ENCODE data around the gene EPHB6.

The EPHB6 gene

DNA sequence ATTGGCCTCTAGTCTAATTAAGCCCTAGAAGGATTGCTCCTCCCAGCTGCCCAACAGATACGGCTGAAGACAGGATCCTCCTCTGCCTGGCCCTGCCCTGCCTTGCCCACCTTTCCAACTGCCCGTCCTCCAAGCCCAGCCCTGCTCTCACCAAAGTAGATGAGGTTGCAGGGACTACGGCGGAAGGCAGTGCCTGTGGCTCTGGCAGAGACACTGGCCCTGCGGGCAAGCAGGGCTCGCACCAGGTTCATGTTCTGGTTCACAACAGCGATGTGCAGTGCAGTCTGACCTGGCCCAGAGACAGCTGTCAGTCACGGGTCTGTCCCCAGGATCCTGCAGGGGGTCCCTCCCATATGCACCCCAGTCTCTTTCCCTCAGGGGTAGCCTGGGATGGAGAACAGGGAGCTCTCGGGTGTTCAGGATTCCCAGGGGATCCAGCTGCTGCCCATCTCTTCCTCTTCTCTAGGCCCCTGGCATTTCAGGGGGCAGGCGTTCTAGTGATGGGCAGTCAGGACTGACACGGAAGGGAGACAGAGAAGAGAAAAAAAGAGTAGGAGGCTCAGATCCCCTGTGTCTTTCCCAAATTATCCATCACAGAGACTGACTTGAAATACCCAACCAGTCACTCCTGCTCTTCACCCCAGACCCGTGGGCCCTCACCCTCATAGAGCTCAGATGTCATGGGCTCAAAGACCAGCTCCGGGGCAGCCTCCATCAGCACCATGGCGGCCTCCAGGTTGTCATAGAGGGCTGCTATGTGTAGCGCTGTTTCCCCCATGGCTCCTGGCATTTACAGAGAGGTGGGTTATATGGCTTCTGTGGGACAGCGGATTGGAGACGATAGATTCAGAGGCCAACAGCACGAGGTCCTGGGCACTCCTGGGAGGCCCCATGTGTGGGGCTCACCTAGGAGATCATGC, 22.4 kb downstream of the EPHB6 start:
- DNase-seq (ENCODE audit: low read depth): no peak

DNA sequence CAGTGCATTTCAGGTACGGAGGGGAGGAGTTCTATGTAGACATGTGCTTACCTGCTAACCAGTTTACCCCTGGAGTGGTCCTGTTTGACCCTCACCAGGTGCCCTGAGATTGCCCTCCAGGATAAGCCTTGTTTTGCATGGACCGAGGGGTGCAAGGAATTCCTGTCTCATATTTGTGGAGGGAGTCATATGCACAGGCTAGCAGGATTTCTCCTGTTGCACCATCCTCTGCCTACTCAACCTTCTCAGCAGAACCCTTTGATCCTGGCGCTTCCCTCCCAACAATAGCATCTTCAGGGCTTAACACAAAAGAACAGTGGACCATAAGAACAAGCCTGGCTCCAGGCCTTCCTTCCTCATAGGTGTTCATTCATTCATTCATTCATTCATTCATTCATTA, 23.4 kb downstream of the EPHB6 start:
- DNase-seq (ENCODE audit: low read depth): no peak

- DNase-seq (ENCODE audit: low read depth): no peak
These were observed 24.2 kb downstream of the EPHB6 start for GRCh38 chr7:142879060-142879459.

DNA sequence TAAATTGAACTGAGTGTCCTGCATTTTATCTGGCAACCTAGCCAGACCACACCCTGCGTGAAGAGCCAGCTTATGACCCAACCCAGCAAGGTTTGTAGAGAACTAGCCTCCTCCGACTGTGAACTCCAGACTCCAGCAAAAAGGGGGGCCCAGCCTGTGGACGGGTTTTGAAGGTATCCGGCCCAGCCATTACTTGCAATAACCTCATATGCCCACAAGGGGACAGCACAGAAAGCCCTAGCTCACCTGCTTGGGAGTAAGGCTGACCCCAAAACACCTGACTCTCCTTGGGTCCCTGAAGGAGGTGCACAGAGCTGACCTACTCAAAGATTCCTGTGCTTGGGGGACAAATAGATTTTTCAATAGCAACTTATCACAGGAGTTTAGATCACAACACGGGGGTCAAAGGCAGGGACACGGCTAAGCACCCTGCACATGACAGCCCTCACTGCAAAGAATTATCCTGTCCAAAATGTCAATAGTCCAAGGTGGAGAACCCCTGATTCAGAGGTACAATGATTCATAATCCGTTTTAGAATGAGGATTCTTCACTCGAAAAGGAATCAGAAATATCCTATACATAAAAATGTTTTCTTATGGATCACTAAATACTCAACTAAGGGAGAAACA, 26.1 kb downstream of the EPHB6 start:
- DNase-seq (ENCODE audit: low read depth): no peak

DNA sequence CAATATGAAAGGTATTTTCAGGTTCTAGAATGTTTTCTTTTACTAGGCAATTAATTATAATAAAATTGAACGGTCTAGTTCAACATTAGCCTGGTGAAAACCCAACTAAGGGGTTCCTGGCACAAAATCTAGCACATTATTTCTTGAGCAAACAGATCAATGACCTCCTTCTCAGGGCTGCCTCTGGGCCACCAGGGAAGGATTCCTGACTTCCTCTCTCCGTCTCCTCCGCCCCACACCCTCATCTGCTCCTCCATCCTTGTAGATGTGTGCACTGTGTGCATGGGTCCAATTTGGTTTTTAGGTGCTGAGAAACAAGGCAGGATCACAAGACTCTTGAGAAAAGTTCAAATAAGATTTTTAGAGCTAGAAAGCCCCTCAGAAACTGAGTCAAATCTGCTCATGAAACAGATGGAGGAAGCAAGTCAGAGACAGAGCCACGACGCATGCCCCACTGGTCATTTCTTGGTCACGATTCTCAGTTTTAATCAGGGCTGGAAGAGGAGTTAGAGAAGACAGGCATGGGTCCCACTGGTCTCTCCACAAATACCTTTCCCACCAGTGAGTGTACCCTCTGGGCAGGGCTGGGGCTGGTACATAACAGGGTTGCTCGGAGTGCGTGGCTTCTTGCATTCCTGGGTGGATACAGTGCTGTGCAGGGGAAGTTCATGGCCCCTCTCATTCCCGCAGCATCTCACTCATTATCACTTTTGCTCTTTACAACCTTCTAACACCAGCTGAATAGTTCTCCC, 26.9 kb downstream of the EPHB6 start:
- no peak for DNase-seq (ENCODE audit: low read depth)

- DNase-seq (ENCODE audit: low read depth): no peak
These were observed 27.4 kb downstream of the EPHB6 start for GRCh38 chr7:142882338-142882678.

- no peak for DNase-seq (ENCODE audit: low read depth)
These were observed 28.3 kb downstream of the EPHB6 start for GRCh38 chr7:142883145-142883544.

DNA sequence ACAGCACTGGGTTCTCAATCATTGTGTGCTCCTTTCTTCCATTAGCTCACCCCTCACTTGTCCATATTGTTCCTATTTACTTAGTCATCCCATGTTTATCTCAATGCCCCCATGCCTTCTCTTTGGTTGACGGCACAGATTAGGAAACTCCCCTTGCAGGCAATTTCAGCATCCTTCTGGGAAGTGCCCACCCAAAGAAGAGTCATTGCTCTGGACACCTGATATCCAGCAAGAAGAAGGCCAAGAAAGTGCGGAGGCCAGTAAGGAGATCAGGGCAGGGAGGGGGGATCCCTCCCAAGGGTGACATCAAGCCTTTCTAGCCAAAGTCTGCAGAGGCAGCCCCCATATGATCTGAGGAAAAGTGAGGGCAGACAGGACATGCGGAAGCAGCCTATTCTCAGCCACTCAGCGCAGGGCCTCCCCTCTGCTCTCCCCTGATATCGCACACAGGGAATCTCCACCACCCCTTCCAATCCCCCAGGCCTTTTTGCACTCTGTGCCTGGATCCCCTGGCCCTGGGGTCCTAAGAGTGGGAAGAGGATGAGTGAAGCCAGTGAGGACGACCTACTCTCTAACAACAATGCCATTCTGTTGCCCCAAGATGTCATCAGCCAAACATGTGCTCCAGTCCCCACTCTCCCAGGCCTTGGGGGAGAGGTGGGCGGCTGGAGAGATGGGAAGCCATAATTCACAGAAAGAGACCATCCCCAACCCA, 28.9 kb downstream of the EPHB6 start:
- DNase-seq (ENCODE audit: low read depth): no peak

DNA sequence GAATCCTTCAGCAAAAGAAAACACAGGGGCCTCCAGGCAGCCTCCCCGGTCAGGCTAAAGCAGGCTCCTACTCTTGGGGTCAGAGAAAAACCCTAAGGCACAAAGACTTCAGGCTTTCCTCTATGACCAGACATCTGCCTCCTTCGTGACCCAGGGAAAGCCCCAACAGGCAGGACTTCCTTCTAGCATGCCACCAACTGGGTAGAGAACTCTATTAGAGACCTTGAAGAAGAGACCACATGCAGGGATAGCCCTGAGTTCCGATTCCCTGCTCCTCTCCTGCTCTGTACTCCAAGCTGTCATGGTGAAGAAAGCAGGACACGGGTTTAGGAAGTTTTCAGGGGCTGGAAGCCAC, 29.4 kb downstream of the EPHB6 start:
- DNase-seq (ENCODE audit: low read depth): no peak

DNA sequence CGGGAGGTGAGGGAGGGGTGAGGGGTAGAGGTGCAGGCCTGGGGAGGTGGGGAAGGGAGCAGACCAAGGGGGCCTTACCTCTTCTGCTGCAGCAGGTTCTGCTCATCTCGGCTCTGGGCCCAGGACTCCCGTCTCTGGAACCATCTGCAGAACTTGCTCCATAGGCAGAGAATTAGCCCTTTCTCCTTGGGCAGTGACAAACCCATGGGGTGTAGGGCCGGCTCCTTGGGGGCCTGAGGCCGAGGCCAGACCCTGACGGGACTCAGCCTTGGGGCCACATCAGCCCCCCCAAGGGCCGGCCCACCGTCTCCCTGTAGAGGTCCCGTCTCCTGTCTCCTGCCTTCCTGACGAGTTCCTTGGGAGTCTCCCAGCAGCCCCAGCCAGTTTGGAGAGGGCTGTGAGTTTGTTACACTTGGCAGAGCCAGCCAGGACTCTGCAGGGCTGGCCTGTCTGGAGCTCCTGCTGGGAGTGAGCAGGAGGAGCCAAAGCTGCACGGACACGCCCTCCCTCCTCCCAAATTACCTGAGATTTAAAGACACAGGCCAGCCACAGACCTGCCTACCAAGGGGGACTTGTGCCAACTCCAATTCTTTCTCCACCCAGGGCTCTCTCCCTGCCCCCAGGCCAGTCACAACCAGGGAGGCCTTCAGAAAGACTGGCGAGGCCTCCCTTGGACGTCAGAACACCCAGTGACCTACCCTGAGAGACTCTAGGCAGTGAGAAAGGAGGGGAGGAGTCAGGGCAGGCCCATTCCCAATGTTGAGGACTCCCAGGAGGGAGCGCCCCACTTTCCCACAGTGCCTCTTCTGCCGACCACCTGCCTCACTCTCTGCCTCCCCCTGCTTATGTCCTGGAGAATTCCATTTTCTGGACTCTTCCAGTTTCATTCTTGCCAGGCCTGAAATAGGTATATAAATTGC, 30.7 kb downstream of the EPHB6 start, which contains the start of gene TRPV6:
TRPV6 (minus strand) TSS at position 435 of the 920 bp plus-strand sequence.
- DNase-seq (ENCODE audit: low read depth): no peak

GRCh38 chr7:142886866-142887265, 32.0 kb downstream of the EPHB6 start:
- DNase-seq (ENCODE audit: low read depth): no peak

- no peak for DNase-seq (ENCODE audit: low read depth)
These were observed 32.6 kb downstream of the EPHB6 start for GRCh38 chr7:142887282-142888015.

DNA sequence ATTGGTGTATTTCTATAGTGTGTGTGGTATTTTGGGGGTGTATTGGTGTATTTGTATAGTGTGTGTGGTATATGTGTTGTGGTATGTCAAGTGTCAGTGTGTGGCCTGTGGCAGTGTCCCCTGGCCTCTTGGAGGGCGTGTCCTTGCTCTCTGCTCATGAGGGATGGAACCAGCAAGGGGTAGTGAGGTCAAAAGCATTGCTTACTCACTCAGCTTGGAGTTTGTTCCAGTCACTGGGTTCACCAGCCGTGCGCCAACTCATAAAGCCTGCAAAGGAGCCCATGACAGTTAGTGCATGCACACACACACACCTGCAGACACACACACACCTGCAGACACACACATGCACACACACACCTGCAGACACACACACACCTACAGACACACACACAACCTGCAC, 34.9 kb downstream of the EPHB6 start:
- DNase-seq (ENCODE audit: low read depth): no peak

DNA sequence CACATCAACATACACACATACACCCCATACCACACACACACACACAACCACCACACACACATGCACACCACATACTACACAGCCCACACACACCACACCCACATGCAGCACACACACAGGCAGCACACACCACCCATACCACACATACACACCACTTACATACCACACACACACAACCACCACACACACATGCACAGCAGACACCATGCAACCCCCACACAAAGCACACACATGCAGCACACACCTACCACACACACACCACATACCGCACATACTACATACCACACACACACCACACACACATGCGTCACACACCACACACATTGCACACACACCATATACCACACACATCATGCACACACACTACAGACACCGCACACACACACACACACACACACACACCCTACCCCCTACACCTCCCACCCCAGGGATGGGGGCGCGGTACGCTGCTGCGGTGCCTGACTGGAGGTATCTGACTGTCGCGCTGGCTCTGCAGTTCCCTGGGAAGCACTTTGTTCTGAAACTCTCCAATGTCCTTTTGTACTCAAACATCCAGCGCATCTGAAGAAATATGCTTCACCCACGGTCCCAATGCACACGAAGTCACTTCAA, 36.1 kb downstream of the EPHB6 start:
- DNase-seq (ENCODE audit: low read depth): no peak

- DNase-seq (ENCODE audit: low read depth): no peak
These were observed 36.7 kb downstream of the EPHB6 start for GRCh38 chr7:142891490-142892082.

GRCh38 chr7:142892951-142893350, 38.1 kb downstream of the EPHB6 start:
- DNase-seq (ENCODE audit: low read depth): no peak

DNA sequence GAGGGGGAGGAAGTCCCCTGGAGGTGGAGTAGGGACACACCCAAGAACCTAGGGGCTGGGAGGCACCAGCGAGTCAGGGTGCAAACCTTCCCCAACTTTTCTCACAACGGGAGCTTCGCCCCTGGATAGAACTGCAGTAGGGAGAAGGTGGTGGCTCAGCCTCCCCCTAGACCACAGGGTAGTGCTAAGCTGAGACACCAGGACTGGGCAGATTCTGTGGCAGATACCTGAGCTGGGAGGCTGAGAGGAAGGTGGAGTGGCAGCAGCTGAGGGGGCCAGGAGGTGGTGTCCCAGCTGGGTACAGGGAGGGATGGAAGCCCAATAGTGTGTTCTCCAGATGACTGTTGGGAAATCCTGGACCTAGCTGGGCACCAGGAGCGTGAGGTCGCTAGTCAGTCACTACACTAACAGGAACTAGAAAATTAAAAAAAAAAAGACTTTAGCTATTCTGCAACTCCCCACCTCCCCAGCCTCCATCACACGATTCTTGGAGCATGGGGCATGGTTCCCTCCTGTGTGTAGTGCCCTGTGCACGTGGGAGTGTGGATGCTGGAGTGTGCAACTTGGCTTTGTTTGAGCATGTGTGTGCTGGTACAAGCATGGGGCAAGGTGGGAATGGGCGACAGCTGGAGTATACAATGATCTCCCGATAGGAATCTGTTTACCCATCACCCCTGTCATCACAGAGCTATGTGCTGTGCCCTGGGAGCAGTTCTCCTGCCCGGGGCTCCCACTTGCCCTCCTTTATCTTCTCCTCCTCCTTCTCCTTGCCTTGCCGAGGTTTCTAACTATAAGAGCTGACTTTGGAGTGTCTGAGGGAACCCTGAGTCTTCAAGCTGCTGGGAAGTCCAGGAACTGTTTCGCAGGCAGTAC, 39.5 kb downstream of the EPHB6 start:
- DNase-seq (ENCODE audit: low read depth): no peak

DNA sequence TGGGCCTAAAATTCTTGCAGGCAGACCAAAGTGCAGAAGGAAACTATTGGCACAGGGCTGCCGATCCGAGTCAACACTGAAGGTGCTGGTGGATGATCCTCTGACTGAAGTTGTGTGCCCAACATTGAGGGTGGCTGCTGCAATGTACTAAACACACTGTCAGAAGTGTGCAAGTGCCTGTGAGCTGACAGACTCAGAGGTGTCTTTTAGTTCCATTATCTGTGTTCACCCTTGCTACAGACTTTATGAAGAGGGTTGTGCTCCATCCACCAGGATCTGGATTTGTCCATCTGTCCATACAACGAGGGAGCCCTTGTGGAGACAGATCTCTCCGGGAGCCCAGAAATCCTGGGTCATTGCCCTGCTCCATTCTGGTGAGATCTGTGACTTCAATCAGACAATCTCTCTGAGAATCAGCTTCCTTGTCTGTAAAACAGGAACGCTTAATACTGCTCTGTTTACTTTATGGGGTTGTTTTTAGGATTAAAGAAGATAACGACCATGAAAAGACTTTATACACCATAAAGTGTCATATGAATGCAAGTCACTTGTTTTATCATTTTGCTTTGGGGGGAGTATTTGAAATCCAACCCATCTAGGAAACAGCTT, 40.2 kb downstream of the EPHB6 start:
- DNase-seq (ENCODE audit: low read depth): no peak

Data from activated T-helper 9 cell treated with anti-CD3 and anti-CD28 coated beads, Interleukin-2, amount 50 U/mL, for 16 hours (primary cell).